Measurements from ENCODE around the gene HOXD12.

DNA sequence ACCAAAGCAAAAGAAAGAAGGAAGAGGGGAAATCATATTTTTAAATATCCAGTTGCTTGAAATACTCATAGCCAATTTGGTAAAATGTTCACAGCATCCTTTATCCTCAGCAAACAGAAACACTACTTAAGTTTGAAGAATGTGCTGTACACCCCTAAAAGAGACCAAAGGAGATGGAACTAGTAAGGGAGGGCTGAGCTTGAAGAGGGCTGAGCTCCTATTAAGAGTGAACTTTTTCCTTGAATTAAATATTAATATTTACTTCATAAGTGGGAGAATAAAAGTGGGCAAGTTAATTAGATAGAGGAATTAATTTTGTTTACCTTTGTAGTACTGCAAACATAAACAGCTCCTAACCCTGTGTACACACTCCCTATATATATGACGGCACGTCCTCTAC lies 22.8 kb upstream of the HOXD12 start:
- TF ChIP-seq, protein P1, sequence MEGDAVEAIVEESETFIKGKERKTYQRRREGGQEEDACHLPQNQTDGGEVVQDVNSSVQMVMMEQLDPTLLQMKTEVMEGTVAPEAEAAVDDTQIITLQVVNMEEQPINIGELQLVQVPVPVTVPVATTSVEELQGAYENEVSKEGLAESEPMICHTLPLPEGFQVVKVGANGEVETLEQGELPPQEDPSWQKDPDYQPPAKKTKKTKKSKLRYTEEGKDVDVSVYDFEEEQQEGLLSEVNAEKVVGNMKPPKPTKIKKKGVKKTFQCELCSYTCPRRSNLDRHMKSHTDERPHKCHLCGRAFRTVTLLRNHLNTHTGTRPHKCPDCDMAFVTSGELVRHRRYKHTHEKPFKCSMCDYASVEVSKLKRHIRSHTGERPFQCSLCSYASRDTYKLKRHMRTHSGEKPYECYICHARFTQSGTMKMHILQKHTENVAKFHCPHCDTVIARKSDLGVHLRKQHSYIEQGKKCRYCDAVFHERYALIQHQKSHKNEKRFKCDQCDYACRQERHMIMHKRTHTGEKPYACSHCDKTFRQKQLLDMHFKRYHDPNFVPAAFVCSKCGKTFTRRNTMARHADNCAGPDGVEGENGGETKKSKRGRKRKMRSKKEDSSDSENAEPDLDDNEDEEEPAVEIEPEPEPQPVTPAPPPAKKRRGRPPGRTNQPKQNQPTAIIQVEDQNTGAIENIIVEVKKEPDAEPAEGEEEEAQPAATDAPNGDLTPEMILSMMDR (IDR thresholded peaks at IDR 0.05; ENCODE audit: low read length) = no peak
- TF ChIP-seq EZH2 (optimal IDR thresholded peaks at IDR 0.05; ENCODE audit: low read depth, low read length) (no peak), EZH2phosphoT487 (IDR thresholded peaks at IDR 0.05; ENCODE audit: low read length) (no peak)

Measured in MM.1S (cell line).